Measurements from ENCODE around the gene HECTD2.

The HECTD2 gene

GRCh38 chr10:91519899-91520514 is 109.9 kb downstream of the HECTD2 start:
- Mint-ChIP-seq H3K9me3 (peaks cover 20% of the 10 kb centered on the region), H3K4me3 (no peak overlapping the region), H3K27ac (peak overlapping the region; percentile 64), H3K4me1 (peaks cover 11% of the 10 kb centered on the region), H3K36me3 (ENCODE audit: low read depth) (peaks cover 30% of the 10 kb centered on the region), H3K27me3 (ENCODE audit: low read depth, poor library complexity) (peaks cover 5% of the 10 kb centered on the region)
- peak; percentile 34 for DNase-seq
- TF ChIP-seq, protein P1, sequence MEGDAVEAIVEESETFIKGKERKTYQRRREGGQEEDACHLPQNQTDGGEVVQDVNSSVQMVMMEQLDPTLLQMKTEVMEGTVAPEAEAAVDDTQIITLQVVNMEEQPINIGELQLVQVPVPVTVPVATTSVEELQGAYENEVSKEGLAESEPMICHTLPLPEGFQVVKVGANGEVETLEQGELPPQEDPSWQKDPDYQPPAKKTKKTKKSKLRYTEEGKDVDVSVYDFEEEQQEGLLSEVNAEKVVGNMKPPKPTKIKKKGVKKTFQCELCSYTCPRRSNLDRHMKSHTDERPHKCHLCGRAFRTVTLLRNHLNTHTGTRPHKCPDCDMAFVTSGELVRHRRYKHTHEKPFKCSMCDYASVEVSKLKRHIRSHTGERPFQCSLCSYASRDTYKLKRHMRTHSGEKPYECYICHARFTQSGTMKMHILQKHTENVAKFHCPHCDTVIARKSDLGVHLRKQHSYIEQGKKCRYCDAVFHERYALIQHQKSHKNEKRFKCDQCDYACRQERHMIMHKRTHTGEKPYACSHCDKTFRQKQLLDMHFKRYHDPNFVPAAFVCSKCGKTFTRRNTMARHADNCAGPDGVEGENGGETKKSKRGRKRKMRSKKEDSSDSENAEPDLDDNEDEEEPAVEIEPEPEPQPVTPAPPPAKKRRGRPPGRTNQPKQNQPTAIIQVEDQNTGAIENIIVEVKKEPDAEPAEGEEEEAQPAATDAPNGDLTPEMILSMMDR (IDR thresholded peaks at IDR 0.05) = no peak

- Mint-ChIP-seq H3K27me3 (ENCODE audit: low read depth, poor library complexity) (peaks cover 5% of the 10 kb centered on the region), H3K4me1 (peaks cover 11% of the 10 kb centered on the region), H3K9me3 (peaks cover 20% of the 10 kb centered on the region), H3K27ac (no peak overlapping the region), H3K4me3 (no peak overlapping the region), H3K36me3 (ENCODE audit: low read depth) (peaks cover 28% of the 10 kb centered on the region)
- TF ChIP-seq, protein P1 (IDR thresholded peaks at IDR 0.05) = no peak
- no peak for DNase-seq
Observed at GRCh38 chr10:91520661-91521060, 110.5 kb downstream of the HECTD2 start.

DNA sequence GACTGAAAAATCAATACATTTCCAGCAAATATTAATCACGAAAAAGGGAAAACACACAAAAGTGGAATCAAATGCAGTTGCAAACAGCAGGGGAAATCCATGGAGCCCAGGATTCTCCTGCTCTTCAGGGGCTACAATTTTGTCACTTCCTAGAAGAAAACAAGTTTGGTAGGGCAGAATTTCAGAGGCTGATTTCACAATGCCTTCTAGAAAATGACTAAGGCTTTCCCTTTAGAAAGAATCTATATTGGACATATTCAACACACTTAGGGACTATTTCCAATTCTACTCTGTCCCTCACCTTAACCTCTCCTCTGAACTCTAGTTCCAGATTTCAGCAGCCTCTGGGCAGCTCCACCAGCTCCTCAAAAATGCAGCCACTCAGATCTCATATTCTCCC is 111.3 kb downstream of the HECTD2 start:
- Mint-ChIP-seq H3K4me1 (peaks cover 11% of the 10 kb centered on the region), H3K36me3 (ENCODE audit: low read depth) (peaks cover 23% of the 10 kb centered on the region), H3K27me3 (ENCODE audit: low read depth, poor library complexity) (peaks cover 5% of the 10 kb centered on the region), H3K9me3 (peaks cover 20% of the 10 kb centered on the region), H3K4me3 (no peak overlapping the region), H3K27ac (no peak overlapping the region)
- TF ChIP-seq, protein P1 (IDR thresholded peaks at IDR 0.05) = no peak
- DNase-seq = no peak

DNA sequence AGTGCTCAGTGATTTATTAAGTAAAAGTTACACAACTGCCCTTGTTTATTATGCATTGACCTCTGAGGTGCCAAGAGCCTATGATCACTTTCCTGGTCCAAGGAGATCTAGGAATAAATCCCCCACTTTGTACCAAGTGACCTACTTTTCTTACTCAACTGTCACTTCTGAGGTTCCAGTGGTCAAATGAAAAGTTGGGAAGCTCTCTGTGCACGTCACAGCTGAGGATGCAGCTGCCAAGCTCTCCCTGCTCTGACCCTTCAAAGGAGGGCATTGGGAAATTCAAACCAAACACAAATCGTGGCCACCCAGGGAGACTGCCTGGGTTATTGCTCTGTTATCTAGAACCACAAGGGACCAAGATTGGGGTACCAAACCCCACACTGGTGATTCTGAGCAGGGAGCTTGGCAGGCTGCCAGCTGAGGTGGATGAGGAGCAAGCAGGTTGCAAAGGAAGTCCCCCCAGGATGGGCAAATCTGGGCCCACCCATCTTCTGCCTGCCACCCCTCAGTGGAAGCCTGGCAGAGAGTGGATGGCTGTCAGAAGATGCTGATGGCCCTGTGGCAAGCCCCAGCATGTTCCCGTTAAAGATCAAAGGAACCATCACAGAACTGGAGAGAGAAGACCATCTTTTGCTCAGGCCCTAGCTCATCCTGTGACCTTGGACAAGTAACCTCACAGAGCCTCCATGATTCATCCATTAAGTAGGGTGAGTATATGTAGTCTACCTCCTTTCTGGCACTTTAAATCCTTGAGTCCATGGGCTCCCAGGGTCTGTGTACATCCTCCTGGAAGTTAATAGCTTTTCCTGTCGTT is 116.0 kb downstream of the HECTD2 start:
- no peak overlapping the region for H3K27ac Mint-ChIP-seq
- H3K9me3 Mint-ChIP-seq = peaks cover 6% of the 10 kb centered on the region
- DNase-seq = no peak
- H3K4me3 Mint-ChIP-seq = no peak overlapping the region
- no peaks in the 10 kb centered on the region for H3K36me3 Mint-ChIP-seq (ENCODE audit: low read depth)
- no peaks in the 10 kb centered on the region for H3K4me1 Mint-ChIP-seq
- TF ChIP-seq, protein P1 (IDR thresholded peaks at IDR 0.05) = no peak
- H3K27me3 Mint-ChIP-seq (ENCODE audit: low read depth, poor library complexity) = peaks cover 9% of the 10 kb centered on the region

DNA sequence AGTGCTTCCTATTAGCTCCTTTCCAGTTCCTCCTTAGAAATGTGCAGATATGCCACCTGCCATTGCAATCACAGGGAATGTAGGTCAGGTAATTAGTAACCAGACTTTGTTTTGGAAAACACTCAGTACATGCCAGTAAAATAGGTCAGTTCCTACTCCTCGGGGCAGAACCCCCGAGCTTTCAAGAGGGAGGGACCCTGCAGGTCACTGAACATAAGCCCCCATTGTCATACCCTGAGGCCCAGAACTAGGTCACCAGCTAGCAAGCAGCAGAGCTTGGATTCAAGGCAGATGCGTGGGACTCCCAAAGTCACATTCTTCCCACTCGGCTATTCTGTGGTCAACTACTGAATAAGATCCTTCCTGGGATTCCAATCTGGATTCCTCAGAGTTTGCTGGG is 117.9 kb downstream of the HECTD2 start:
- Mint-ChIP-seq H3K36me3 (ENCODE audit: low read depth) (no peaks in the 10 kb centered on the region), H3K4me3 (no peak overlapping the region), H3K27ac (no peak overlapping the region), H3K9me3 (peaks cover 7% of the 10 kb centered on the region), H3K4me1 (no peaks in the 10 kb centered on the region), H3K27me3 (ENCODE audit: low read depth, poor library complexity) (peaks cover 7% of the 10 kb centered on the region)
- DNase-seq = no peak
- TF ChIP-seq, protein P1 (IDR thresholded peaks at IDR 0.05) = no peak

All from nephron progenitor cell (in vitro differentiated cells).